Right cardiac atrium (tissue), 5 donors: ENCODE data around the gene STAG1. TPM values are rescaled to one million over a fixed set of nuclear protein-coding genes. Genes with fewer than 3 reads are reported as not detected.
A peak's percentile ranks its signal among the peaks of the same experiment; 100 is the strongest.
"Not testable (repeated sequence)": the region's sequence is repeated elsewhere in the genome, so short reads cannot be mapped to it uniquely, and the experiment has no call there.

Source experiments
- ATAC-seq, 2 donors: fragments of 200-7000 bp; cut with Tn5 transposase; one replicate each; pipeline versions ENCODE4 v1.8.0 to v1.9.1; 2020; ENCODE audit warnings: moderate library complexity in 2 of 2, mild to moderate bottlenecking in 1 of 2
- DNase-seq, 3 donors: peaks; one replicate each; pipeline ENCODE4 v3.0.0-alpha.2; 2020
- H3K27ac ChIP-seq: one replicate; pipeline ENCODE4 v1.5.1; 2013; ENCODE audit warnings: mild to moderate bottlenecking, low read length, control low read depth, moderate library complexity
- H3K27me3 ChIP-seq: one replicate; pipeline ENCODE4 v1.6.1; 2013; ENCODE audit not compliant: control insufficient read depth, insufficient read depth
- H3K4me1 ChIP-seq: one replicate; pipeline ENCODE4 v1.6.1; 2013; ENCODE audit warnings: low read length; ENCODE audit not compliant: control insufficient read depth, insufficient read depth
- H3K4me3 ChIP-seq: one replicate; pipeline ENCODE4 v1.5.1; 2013; ENCODE audit warnings: low read length, control low read depth
- H3K9me3 ChIP-seq: one replicate; pipeline ENCODE4 v1.6.1; 2013; ENCODE audit warnings: low read length; ENCODE audit not compliant: control insufficient read depth
- WGBS: extraction: QIAGEN DNeasy Blood & Tissue Kit; methylation state at CpG from one replicate; pipeline ENCODE4 v1.1.7; 2013; 5-methylcytosine and 5-hydroxymethylcytosine counted together
- intact Hi-C, 4 donors: fragments of 100-400 bp; cut with DNase I; formaldehyde crosslinking; loops; one replicate each; pipeline versions ENCODE4 v1.11.0 to v1.14.0; 2022 to 2023
- polyA plus RNA-seq: library from polyadenylated mRNA; stranded (reverse); fragments of 200-250 nt; gene quantifications from one replicate; pipeline ENCODE4 v1.2.3, GENCODE V29; 2013
- total RNA-seq, 4 donors: library from RNA; stranded (reverse); fragmentation: NEBNext Ultra II Directional; extraction: Animal tissue kit (Norgen Biotek cat#: 25700); gene quantifications; one replicate each; pipeline ENCODE4 v1.2.1, GENCODE V29; 2021
- donor health status: healthy with polysubstance abuse.
- donor health status: DM: no; HTN: yes; CAD: no.
- donor health status: DM: no; HTN: no; CAD: no.
- donor health status: DM: no; HTN: yes; CAD: no; lungs with severe emphysema.
- donor health status: DM: yes; HTN: yes; CAD: no.

Gene STAG1
- total and polyA plus RNA-seq, 5 donors: 8.1 to 30.9 (median 27.2) TPM

DNA sequence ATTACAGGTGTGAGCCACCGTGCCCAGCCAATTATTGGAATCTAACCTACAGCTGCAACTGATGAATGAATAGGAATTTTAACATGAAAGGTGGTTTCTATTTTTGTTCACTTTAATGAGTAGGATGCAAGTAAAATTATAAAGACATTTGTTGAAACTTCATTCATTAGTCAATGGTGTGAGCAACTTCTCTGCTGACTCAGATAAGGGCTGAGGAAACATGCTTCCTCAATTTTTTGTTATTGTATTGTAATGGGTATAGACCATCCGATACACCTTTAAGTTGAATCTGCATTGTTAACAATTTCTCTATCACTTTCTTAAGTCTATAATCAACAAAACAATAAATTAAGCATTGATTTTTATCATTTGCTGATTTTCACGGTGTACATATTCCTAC lies 127.8 kb downstream of the STAG1 start:
- no peak overlapping the region for H3K4me3 ChIP-seq
- intact Hi-C loops: no loop called here
- WGBS: 89% methylated on average over 3 of the region's 3 CpGs
- no peak overlapping the region for H3K27ac ChIP-seq
- no peak for ATAC-seq
- H3K27me3 ChIP-seq: no peaks in the 10 kb centered on the region
- DNase-seq: no peak
- H3K9me3 ChIP-seq: no peaks in the 10 kb centered on the region
- no peaks in the 10 kb centered on the region for H3K4me1 ChIP-seq

DNA sequence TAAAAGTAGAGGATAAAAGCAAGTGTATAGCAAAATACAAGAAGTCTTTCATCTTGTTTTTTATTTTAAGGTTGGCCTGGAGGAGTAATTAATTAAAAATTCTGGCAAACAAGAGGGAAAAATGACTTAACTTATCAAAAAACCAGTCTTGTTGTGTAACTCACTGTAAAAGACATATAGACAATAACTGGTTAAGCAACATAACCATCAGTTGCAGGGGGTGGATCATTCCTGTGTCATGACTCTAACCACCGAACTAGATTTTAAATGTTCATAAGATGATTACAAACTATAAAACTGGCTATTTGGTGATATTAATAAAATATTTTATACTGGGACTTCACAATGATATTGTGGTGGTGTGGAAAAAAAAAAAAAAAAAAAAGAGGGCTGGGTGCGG lies 130.6 kb downstream of the STAG1 start:
- Histone ChIP-seq H3K4me3 (no peak overlapping the region), H3K9me3 (no peaks in the 10 kb centered on the region), H3K4me1 (no peaks in the 10 kb centered on the region), H3K27me3 (no peaks in the 10 kb centered on the region), H3K27ac (no peak overlapping the region)
- intact Hi-C loops: no loop called here
- 76% methylated on average over 2 of the region's 2 CpGs for WGBS
- ATAC-seq: no peak
- no peak for DNase-seq

DNA sequence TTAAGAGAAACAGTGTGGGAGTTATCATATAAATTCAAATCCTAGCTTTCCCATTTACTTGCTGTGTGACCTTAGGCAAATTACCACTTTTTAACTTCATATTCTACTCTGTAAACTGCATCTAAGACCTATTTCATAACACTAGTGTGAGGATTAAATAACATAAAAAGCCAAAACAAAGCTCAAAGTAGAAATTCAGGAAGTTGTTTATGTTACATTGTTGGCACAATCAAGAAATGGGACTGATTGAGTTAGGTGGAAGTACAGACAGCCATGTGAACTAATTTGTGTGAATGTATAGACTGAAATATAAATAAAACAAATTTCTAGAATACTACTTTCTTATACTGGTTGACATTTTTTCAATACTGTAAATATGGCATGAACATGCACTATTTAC lies 131.7 kb downstream of the STAG1 start:
- no peaks in the 10 kb centered on the region for H3K4me1 ChIP-seq
- H3K4me3 ChIP-seq: no peak overlapping the region
- DNase-seq (no peak), ATAC-seq (no peak)
- intact Hi-C loops: no loop called here
- H3K27ac ChIP-seq: no peak overlapping the region
- no peaks in the 10 kb centered on the region for H3K9me3 ChIP-seq
- H3K27me3 ChIP-seq: no peaks in the 10 kb centered on the region

DNA sequence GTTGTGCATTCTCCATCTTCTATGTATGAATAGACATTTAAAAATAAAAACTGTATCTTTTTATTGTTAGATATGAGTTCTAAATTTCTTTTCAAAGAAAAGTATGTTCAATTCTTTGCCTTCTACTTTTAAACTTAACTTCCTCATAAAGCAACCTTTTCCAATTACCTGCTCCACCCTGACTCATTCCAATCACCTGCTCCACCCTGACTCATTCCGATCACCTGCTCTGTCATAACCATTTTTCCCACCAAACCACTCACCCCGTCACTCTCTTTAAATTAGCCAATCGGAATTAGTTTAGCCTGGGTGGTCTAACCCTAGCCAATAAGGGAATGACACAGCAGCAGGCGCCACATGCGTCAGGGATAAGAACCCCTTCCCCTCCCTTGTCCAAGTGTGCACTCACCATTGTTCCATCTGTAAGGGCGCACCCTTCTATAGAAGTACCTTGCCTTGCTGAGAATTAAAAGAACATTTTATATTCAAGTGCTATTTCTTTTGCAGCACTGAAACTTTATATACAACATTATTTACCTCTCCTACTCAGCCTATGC lies 134.1 kb downstream of the STAG1 start:
- H3K27ac ChIP-seq, H3K27me3 ChIP-seq, ATAC-seq, intact Hi-C loops, DNase-seq, H3K9me3 ChIP-seq, H3K4me3 ChIP-seq, H3K4me1 ChIP-seq: not testable (repeated sequence)
- 80% methylated on average over 6 of the region's 6 CpGs for WGBS

DNA sequence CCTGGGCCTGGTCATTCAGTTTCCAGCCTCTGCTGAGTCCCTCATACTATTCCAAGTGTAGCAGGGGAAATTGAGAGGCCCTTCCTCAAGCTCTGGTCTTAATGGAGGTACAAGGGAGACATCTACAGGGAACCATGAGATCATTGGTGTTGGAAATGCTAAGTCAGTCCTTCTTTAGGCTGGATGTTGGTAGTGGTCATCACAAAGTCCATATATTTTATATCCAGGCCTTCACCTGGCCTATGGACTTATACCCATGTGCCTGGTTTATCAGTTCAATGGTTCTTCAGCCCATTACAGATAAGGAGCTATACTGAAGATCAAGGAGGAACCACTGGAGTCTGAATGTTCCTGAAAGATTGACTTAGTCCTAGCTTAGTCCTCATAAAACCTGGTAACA lies 135.0 kb downstream of the STAG1 start:
- DNase-seq: no peak
- peak in 1 of 2 donors; percentile 22 for ATAC-seq

DNA sequence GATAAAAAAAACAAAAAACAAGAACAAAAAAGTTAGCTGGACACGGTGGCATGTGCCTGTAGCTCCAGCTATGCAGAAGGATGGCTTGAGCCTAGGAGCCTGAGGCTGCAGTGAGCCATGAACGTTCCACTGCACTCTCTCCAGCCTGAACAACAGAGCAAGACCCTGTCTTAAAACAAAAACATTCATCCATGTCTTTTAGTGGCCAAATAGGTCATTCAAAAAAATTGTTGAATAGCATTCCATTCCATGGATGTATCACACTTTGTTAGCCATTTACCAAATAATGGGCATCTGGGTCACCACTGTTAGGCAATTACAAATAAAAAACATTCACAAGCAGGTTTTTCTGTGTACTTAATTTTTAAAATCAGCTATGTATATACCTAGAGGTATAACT lies 139.7 kb downstream of the STAG1 start:
- DNase-seq (no peak), ATAC-seq (no peak)
- Histone ChIP-seq H3K9me3 (no peaks in the 10 kb centered on the region), H3K4me1 (no peaks in the 10 kb centered on the region), H3K27ac (no peak overlapping the region), H3K4me3 (no peak overlapping the region), H3K27me3 (no peaks in the 10 kb centered on the region)
- 80% methylated on average over 2 of the region's 2 CpGs for WGBS
- intact Hi-C loops: no loop called here

More for the DNA sequence above, 135.0 kb downstream of the STAG1 start:
- intact Hi-C loops: no loop called here
- Histone ChIP-seq H3K27ac (no peak overlapping the region), H3K4me3 (no peak overlapping the region), H3K9me3 (no peaks in the 10 kb centered on the region), H3K4me1 (no peaks in the 10 kb centered on the region), H3K27me3 (no peaks in the 10 kb centered on the region)

DNA sequence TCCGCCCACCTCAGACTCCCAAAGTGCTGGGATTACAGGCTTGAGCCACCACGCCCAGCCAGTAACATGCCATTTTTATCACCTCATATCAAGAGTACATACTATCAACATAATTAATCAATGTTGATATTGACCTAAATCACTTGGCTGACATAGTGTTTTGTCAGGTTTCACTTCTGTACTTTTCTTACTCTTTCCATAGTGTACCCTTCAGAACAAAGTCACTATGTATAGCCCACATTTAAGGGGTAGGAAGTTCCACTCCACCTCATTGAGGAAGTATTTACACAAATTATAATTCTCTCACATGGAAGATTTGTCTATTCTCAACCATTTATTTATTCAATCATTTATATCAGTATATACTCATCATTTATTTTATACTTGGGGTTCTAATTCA lies 145.2 kb downstream of the STAG1 start:
- no peak for ATAC-seq
- H3K27ac ChIP-seq: no peak overlapping the region
- H3K27me3 ChIP-seq: no peaks in the 10 kb centered on the region
- no peak overlapping the region for H3K4me3 ChIP-seq
- H3K9me3 ChIP-seq: no peaks in the 10 kb centered on the region
- intact Hi-C loops: no loop called here
- no peaks in the 10 kb centered on the region for H3K4me1 ChIP-seq
- 99% methylated on average over 2 of the region's 2 CpGs for WGBS
- no peak for DNase-seq

DNA sequence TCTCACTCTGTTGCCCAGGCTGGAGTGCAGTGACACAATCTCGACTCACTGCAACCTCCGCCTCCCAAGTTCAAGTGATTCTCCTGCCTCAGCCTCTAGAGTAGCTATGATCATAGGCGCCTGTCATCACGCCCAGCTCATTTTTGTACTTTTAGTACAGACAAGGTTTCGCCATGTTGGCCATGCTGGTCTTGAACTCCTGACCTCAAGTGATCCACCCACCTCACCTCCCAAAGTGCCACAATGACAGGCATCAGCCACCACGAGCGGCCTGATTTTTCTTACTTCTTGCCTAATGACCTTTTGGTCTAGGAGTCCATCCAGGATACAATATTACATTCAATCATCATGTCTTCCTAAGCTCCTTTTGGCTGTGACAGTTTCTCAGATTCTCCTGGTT lies 146.0 kb downstream of the STAG1 start:
- DNase-seq, H3K4me1 ChIP-seq, ATAC-seq, H3K9me3 ChIP-seq, H3K27me3 ChIP-seq, intact Hi-C loops, H3K4me3 ChIP-seq, H3K27ac ChIP-seq: not testable (repeated sequence)
- WGBS: 96% methylated on average over 7 of the region's 7 CpGs

DNA sequence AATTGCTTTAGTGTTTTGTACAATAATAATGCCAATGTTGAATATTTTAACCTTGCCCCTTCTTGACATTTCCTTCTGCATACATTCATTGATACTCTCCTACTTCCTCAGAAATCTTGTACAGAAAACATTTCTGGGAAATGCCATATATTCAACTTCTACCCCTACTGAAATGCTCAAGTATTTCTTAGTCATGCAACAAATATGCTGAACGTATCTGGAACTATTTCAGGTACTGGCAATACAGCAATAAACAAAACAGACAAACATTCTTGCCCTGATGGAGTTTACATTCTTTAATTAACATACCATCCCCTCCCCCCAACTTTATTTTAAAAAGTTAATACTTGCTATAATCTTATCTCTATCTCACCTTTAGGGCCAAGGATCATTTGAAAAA lies 147.2 kb downstream of the STAG1 start:
- intact Hi-C loops: no loop called here

DNA sequence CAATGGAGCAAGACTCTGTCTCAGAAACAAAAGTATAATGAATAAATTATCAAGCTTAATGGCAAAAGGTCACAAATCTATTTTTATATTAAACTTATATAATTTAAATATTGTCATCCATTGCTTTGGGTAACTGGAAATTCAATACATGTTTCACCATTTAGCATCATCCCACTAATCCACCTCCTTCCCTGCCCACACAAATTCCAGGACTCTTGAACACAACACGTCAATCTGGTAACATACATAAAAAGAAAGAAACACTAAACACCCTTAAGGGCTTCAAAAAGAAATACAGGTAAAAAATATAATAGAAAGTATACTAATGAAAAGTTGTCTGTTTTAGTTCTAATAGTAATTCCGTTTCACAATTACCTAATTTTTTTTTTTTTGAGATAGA lies 149.4 kb downstream of the STAG1 start:
- ATAC-seq: no peak
- Histone ChIP-seq H3K27me3 (no peaks in the 10 kb centered on the region), H3K9me3 (no peaks in the 10 kb centered on the region), H3K27ac (no peak overlapping the region), H3K4me3 (no peak overlapping the region), H3K4me1 (no peaks in the 10 kb centered on the region)
- WGBS: 83% methylated on average over 2 of the region's 2 CpGs
- intact Hi-C loops: no loop called here
- DNase-seq: no peak

More for the DNA sequence above, 147.2 kb downstream of the STAG1 start:
- DNase-seq: no peak
- H3K9me3 ChIP-seq: no peaks in the 10 kb centered on the region
- no peak overlapping the region for H3K27ac ChIP-seq
- 65% methylated on average over 1 of the region's 1 CpG for WGBS
- no peak for ATAC-seq
- no peak overlapping the region for H3K4me3 ChIP-seq
- no peaks in the 10 kb centered on the region for H3K4me1 ChIP-seq
- no peaks in the 10 kb centered on the region for H3K27me3 ChIP-seq

DNA sequence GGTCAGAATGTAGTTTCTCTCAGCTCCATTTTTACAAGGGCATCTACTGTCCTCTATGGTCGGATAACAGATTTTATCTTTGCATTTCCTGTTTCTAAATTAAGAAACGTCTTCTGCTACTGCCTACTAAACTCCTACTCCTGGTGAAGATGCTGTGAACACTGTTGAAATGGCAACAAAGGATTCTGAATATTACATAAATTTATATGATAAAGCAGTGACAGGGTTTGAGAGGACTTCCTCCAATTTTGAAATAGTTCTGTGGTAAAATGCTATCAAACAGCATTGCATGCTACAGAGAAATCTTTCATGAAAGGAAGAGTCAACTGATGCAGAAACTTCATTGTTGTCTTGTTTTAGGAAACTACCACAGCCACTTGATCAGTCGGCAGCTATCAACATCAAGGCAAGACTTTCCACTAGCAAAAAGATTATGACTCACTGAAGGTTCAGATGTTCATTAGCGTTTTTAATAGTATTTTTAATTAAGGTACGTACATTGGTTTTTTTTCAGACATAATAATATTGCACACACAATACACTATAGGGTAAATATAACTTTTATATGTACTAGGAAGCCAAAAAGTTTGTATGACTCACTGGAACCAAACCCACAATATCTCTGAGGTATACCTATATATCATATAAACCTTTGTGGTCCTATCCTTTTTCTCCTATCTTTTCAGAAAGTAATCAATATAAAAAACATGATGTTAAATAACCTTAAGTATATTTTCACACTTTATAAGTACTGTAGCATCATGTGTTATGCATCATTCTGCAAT lies 156.1 kb downstream of the STAG1 start:
- no peaks in the 10 kb centered on the region for H3K27me3 ChIP-seq
- peaks cover 4% of the 10 kb centered on the region for H3K4me1 ChIP-seq
- DNase-seq (no peak), ATAC-seq (no peak)
- H3K4me3 ChIP-seq: no peak overlapping the region
- 37% methylated on average over 5 of the region's 5 CpGs for WGBS
- intact Hi-C loops: no loop called here
- H3K9me3 ChIP-seq: no peaks in the 10 kb centered on the region
- no peak overlapping the region for H3K27ac ChIP-seq

DNA sequence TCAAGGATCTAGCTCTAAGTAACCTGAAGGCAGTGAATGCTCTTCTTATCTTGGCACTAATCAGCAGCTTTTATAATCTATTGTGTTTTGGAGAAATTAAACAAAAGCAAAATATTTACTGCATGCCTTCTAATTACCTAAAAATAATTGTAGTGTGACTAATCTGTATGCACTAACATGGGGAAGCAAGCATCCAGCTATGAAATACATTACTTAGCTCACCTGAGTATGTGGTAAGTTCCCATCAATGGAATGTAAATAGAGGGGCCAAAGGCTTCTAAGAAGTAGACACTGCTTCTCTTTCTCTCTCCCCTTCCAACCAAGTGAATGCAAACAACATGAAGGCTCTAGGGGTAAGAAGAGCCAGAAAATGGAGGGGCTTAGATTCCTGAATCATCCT lies 165.6 kb downstream of the STAG1 start:
- H3K4me3 ChIP-seq: no peak overlapping the region
- H3K27ac ChIP-seq: no peak overlapping the region
- intact Hi-C loops: no loop called here
- no peaks in the 10 kb centered on the region for H3K27me3 ChIP-seq
- no peaks in the 10 kb centered on the region for H3K9me3 ChIP-seq
- DNase-seq (no peak), ATAC-seq (no peak)
- H3K4me1 ChIP-seq: no peaks in the 10 kb centered on the region
